ENCODE measurements around the gene KBTBD8. TPM values are rescaled to one million over a fixed set of nuclear protein-coding genes. Genes with fewer than 3 reads are reported as not detected.

KBTBD8 gene
- total and polyA plus RNA-seq, 4 donors, result 0.08 to 14.2 (median 1.3) TPM

DNA sequence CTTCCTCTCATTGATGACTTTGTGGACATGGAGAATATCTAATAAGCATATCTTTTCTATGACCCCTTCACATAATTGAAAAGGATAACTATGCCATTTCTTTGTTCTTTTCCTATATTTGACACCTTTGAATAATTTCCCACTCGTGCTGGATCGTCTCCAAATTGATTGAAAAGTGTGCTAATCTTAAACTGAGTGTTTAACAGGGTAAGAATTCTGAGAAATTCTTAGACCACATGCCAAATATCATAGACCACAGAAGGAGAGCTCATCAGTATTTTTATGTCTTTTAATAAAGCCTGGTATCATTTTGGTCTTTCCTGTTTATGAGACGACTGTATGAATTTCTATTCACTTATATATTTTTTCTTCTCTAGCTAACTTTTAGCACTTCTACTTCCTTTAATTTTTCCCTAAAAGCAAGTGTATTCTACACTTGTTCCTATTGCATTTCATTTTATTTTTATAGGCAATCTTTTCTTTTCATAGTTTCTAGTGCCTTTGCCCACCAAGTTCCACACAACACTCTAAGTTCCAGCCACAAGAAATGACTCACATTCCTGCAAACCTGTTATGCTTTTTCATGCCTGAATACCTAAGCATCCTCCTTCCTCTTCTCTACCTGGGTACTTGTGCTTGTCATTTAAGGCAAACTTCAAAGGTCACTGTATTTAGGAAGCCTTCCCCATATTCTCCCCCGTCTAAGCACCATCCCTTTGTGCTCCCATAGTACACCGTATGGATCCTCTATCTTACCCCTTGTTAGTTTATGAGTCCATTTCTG is 30.1 kb downstream of the KBTBD8 start:
- WGBS, result 83% methylated on average over 5 of the region's 5 CpGs
- Histone ChIP-seq H3K27ac (ENCODE audit: low read depth in 1 of 2, low read length in 2 of 2) (no peak overlapping the region), H3K4me3 (ENCODE audit: low read depth in 1 of 3, low read length in 3 of 3) (no peak overlapping the region), H3K4me1 (ENCODE audit: control insufficient read depth in 4 of 4, insufficient read depth in 4 of 4, low read length in 3 of 4) (no peaks in the 10 kb centered on the region), H3K36me3 (ENCODE audit: control insufficient read depth in 4 of 4, insufficient read depth in 3 of 4, low read depth in 1 of 4, low read length in 3 of 4) (no peaks in the 10 kb centered on the region), H3K9ac (ENCODE audit: low read depth in 1 of 2, low read length in 2 of 2) (no peak overlapping the region), H3K9me3 (ENCODE audit: control insufficient read depth in 4 of 4, low read length in 3 of 4) (no peaks in the 10 kb centered on the region), H3K27me3 (ENCODE audit: control insufficient read depth in 4 of 4, insufficient read depth in 4 of 4, low read length in 3 of 4) (no peaks in the 10 kb centered on the region)
- TF ChIP-seq TAF1 (conservative IDR thresholded peaks at IDR 0.05), result no peak
- TF ChIP-seq RXRA (IDR thresholded peaks at IDR 0.05), result no peak
- TF ChIP-seq FOXA2 (IDR thresholded peaks at IDR 0.05), result no peak
- TF ChIP-seq YY1 (IDR thresholded peaks at IDR 0.05), result no peak
- no peak for TF ChIP-seq MAX (IDR thresholded peaks at IDR 0.05)
- TF ChIP-seq, protein P1, sequence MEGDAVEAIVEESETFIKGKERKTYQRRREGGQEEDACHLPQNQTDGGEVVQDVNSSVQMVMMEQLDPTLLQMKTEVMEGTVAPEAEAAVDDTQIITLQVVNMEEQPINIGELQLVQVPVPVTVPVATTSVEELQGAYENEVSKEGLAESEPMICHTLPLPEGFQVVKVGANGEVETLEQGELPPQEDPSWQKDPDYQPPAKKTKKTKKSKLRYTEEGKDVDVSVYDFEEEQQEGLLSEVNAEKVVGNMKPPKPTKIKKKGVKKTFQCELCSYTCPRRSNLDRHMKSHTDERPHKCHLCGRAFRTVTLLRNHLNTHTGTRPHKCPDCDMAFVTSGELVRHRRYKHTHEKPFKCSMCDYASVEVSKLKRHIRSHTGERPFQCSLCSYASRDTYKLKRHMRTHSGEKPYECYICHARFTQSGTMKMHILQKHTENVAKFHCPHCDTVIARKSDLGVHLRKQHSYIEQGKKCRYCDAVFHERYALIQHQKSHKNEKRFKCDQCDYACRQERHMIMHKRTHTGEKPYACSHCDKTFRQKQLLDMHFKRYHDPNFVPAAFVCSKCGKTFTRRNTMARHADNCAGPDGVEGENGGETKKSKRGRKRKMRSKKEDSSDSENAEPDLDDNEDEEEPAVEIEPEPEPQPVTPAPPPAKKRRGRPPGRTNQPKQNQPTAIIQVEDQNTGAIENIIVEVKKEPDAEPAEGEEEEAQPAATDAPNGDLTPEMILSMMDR (IDR thresholded peaks at IDR 0.05; ENCODE audit: low read depth, low read length, missing input control), result no peak
- TF ChIP-seq REST (IDR thresholded peaks at IDR 0.05), result no peak
- TF ChIP-seq FOXA1 (IDR thresholded peaks at IDR 0.05), result no peak
- TF ChIP-seq NR2F2 (IDR thresholded peaks at IDR 0.05), result no peak
- no peak for DNase-seq (ENCODE audit: low spot score)

DNA sequence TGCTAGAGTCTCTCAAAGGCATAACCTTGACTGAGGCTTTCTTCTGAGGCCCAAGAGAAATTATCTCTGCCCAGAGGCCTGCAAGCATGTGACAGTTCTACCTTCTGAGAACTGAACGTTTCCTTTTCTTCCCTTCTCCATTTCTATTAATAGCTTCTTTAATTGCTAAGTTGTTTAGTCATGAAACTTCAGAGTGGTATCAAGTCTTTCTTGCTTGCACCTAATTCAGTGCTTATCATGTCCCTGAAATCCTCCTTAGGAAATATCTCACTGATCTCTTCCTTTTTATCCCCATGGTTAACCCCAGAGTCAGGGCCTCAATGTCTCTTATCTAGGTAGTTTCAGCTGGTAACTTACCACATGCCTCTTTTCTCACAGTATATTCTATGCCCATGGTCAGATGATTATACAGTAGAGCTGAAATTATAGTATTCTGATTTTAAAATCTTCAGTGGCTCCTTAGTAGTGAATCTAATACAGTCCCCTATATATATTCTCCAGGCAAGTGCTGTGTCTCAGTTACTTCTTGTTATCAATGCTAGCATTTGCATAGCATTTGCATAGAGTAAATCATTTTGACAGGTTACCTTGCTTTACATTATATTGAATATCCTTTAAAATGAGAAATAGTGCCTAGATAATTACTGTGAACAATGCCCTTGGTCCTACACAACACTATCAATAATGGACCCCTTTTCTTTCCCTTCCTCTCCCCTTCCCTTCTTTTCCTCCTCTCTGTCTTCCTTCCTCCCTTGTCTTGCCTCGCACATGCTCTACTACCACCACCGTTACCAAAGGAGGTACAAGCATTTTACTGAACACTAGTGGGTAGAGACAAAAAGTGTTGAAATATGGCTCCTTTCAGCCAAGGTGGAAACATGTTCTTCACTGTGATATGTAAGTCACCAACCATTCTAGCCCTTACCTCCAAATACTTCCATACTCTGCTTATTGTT is 33.0 kb downstream of the KBTBD8 start:
- no peak overlapping the region for H3K27ac ChIP-seq (ENCODE audit: low read depth in 1 of 2, low read length in 2 of 2)
- TF ChIP-seq REST (IDR thresholded peaks at IDR 0.05) (no peak), HNF4G (IDR thresholded peaks at IDR 0.05) (no peak)
- no peaks in the 10 kb centered on the region for H3K36me3 ChIP-seq (ENCODE audit: control insufficient read depth in 4 of 4, insufficient read depth in 3 of 4, low read depth in 1 of 4, low read length in 3 of 4)
- no peak overlapping the region for H3K9ac ChIP-seq (ENCODE audit: low read depth in 1 of 2, low read length in 2 of 2)
- 70% methylated on average over 3 of the region's 3 CpGs for WGBS
- DNase-seq (ENCODE audit: low spot score), result no peak
- no peak overlapping the region for H3K4me3 ChIP-seq (ENCODE audit: low read depth in 1 of 3, low read length in 3 of 3)
- no peaks in the 10 kb centered on the region for H3K4me1 ChIP-seq (ENCODE audit: control insufficient read depth in 4 of 4, insufficient read depth in 4 of 4, low read length in 3 of 4)
- H3K27me3 ChIP-seq (ENCODE audit: control insufficient read depth in 4 of 4, insufficient read depth in 4 of 4, low read length in 3 of 4), result no peaks in the 10 kb centered on the region
- no peaks in the 10 kb centered on the region for H3K9me3 ChIP-seq (ENCODE audit: control insufficient read depth in 4 of 4, low read length in 3 of 4)
